GM21515 (cell line): ENCODE measurements around the gene MNT.

ENCODE experiments used
- ATAC-seq: cut with Tn5 transposase; IDR thresholded peaks from one replicate; pipeline ENCODE4 v1.9.1; 2021; ENCODE audit not compliant: unreplicated experiment

Gene MNT

GRCh38 chr17:2335726-2336214 is 65.1 kb downstream of the MNT start:
- no peak for ATAC-seq
